ENCODE data around the gene FYB1. TPM values are rescaled to one million over a fixed set of nuclear protein-coding genes. Genes with fewer than 3 reads are reported as not detected.

FYB1 gene
- polyA plus RNA-seq, 1 experiment, result 0.01 TPM

- TF ChIP-seq CTCF (IDR thresholded peaks at IDR 0.05; ENCODE audit: low read depth, low read length), result no peak
- CTCF ChIA-PET, result interaction anchor here (1.0 kb wide), 1 partner anchor 29 kb away, joined by 4 read pairs; no protein-coding TSS in a partner anchor
These were observed 35.3 kb upstream of the FYB1 start for GRCh38 chr5:39254671-39255070.

DNA sequence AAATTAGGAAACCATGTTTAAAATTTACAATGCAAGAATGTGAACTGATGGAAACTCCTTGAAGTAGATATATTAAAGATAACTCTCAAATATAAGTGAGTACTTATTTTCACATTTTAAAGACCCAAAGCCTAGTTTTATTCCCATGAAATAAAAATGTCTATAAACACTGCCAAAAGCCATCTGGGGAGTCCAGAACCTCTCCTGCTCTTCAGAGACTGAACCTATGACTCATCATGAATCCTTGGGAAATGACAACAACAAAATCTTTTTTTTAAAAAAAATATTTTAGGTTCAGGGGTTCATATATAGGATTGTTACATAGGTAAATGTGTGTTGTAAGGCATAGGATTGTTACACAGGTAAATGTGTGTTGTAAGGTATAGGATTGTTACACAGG lies 33.8 kb upstream of the FYB1 start:
- no peak for DNase-seq (ENCODE audit: low read depth, low spot score)
- CTCF ChIA-PET, result no interaction called here
- Histone ChIP-seq H3K27me3 (ENCODE audit: control insufficient read depth, insufficient read depth, low read length) (no peaks in the 10 kb centered on the region), H3K4me3 (ENCODE audit: low read depth, low read length) (no peak overlapping the region), H3K9me3 (ENCODE audit: control insufficient read depth, insufficient read depth, low read length) (no peaks in the 10 kb centered on the region), H3K27ac (ENCODE audit: low read depth, low read length) (no peak overlapping the region)
- TF ChIP-seq CTCF (IDR thresholded peaks at IDR 0.05; ENCODE audit: low read depth, low read length), result no peak
- POLR2A ChIA-PET, result no interaction called here

More at GRCh38 chr5:39254671-39255070, 35.3 kb upstream of the FYB1 start:
- Histone ChIP-seq H3K27me3 (ENCODE audit: control insufficient read depth, insufficient read depth, low read length) (no peaks in the 10 kb centered on the region), H3K27ac (ENCODE audit: low read depth, low read length) (no peak overlapping the region), H3K4me3 (ENCODE audit: low read depth, low read length) (no peak overlapping the region), H3K9me3 (ENCODE audit: control insufficient read depth, insufficient read depth, low read length) (no peaks in the 10 kb centered on the region)
- POLR2A ChIA-PET, result no interaction called here
- no peak for DNase-seq (ENCODE audit: low read depth, low spot score)

DNA sequence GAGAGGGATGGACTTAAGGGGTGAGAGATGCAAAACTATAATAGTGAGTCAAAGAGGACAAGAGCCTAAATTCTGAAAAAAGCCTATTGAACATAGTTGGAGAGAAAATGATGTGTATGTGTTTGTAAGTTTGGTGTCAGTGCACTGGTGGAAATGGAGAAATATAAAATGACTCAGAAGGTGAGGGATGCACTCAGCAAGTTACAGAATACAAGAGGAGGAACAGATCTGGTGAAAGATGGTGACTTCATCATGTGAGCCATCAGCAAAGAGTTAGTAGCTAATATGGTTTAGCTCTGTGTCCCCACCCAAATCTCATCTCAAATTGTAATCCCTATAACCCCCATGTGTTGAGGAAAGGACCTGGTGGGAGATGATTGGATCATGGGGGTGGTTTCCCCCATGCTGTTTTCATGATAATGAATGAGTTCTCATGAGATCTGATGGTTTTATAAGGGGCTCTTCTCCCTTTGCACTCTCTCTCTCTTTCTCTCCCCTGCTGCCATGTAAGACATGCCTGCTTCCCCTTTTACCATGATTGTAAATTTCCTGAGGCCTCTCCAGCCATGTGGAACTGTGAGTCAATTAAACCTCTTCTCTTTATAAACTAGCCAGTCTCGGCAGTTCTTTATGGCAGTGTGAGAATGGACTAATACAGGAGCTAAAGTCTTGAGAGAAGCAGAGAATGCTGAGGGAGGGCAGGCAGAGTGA lies 30.4 kb upstream of the FYB1 start:
- Histone ChIP-seq H3K27me3 (ENCODE audit: control insufficient read depth, insufficient read depth, low read length) (peaks cover 3% of the 10 kb centered on the region), H3K27ac (ENCODE audit: low read depth, low read length) (no peak overlapping the region), H3K4me3 (ENCODE audit: low read depth, low read length) (no peak overlapping the region), H3K9me3 (ENCODE audit: control insufficient read depth, insufficient read depth, low read length) (no peaks in the 10 kb centered on the region)
- POLR2A ChIA-PET, result no interaction called here
- no peak for TF ChIP-seq CTCF (IDR thresholded peaks at IDR 0.05; ENCODE audit: low read depth, low read length)
- no peak for DNase-seq (ENCODE audit: low read depth, low spot score)
- CTCF ChIA-PET, result no interaction called here

DNA sequence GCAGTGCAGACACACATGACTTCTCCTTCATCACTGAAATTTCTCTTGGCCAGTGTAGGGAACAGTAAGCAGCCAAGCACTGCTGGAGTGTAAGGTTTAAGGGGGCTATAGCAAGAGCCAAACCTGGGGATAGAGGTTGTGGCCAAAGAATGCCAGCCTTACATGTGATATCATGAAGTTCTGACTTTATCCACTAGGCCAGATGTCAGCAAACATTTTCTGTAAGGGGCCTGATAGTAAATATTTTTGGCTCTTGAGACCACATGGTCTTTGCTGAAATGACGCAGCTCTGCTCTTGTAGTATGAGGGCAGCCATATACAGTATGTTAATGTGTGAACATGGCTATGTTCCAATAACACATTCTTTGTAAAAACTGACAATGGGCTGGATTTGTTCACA lies 29.7 kb upstream of the FYB1 start:
- H3K27me3 ChIP-seq (ENCODE audit: control insufficient read depth, insufficient read depth, low read length), result peaks cover 3% of the 10 kb centered on the region
- CTCF ChIA-PET, result no interaction called here
- H3K9me3 ChIP-seq (ENCODE audit: control insufficient read depth, insufficient read depth, low read length), result no peaks in the 10 kb centered on the region
- DNase-seq (ENCODE audit: low read depth, low spot score), result no peak
- POLR2A ChIA-PET, result no interaction called here
- no peak overlapping the region for H3K27ac ChIP-seq (ENCODE audit: low read depth, low read length)
- no peak overlapping the region for H3K4me3 ChIP-seq (ENCODE audit: low read depth, low read length)
- TF ChIP-seq CTCF (IDR thresholded peaks at IDR 0.05; ENCODE audit: low read depth, low read length), result no peak

DNA sequence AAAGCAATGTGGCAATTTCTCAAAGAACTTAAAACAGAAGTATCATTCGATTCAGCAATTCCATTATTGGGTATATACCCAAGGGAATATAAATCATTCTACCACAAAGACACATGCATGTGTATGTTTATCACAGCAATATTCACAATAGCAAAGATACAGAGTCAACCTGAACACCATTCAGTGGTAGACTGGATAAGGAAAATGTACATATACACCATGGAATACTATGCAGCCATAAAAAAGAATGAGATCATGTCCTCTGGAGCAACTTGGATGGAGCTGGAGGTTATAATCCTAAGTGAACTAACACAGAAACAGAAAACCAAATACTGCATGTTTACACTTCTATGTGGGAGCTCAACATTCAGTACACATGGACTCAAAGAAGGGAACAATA lies 21.4 kb upstream of the FYB1 start:
- H3K27ac ChIP-seq (ENCODE audit: low read depth, low read length), result no peak overlapping the region
- no peak for TF ChIP-seq CTCF (IDR thresholded peaks at IDR 0.05; ENCODE audit: low read depth, low read length)
- DNase-seq (ENCODE audit: low read depth, low spot score), result no peak
- peaks cover 2% of the 10 kb centered on the region for H3K27me3 ChIP-seq (ENCODE audit: control insufficient read depth, insufficient read depth, low read length)
- ChIA-PET CTCF (interaction anchor here (1.3 to 1.5 kb wide), 2 partner anchors 23 to 42 kb away, joined by 3 to 8 read pairs; no protein-coding TSS in a partner anchor), POLR2A (no interaction called here)
- no peak overlapping the region for H3K4me3 ChIP-seq (ENCODE audit: low read depth, low read length)
- H3K9me3 ChIP-seq (ENCODE audit: control insufficient read depth, insufficient read depth, low read length), result no peaks in the 10 kb centered on the region

Measured in AG04450 (cell line).